ENCODE data around the gene TPCN1.

The TPCN1 gene

GRCh38 chr12:113196582-113196981 is 24.7 kb upstream of the TPCN1 start:
- CTCF ChIA-PET = interaction anchor here (0.6 to 2.3 kb wide), 8 partner anchors 9 to 276 kb away, joined by 3 to 8 read pairs (median 4); partner anchors contain the start of gene DDX54
- H3K9me3 ChIP-seq (ENCODE audit: control insufficient read depth, insufficient read depth, low read depth, low read length) = no peaks in the 10 kb centered on the region
- POLR2A ChIA-PET = no interaction called here
- TF ChIP-seq ZNF274 (IDR thresholded peaks at IDR 0.05; ENCODE audit: low read length) = no peak
- no peak for TF ChIP-seq ZNF274 (tag by site-specific recombination; IDR thresholded peaks at IDR 0.05; ENCODE audit: borderline replicate concordance)
- TF ChIP-seq ZNF626 (tag by site-specific recombination; IDR thresholded peaks at IDR 0.05) = no peak
- no peak for TF ChIP-seq ZFHX2 (tag by site-specific recombination; conservative IDR thresholded peaks at IDR 0.05)
- TF ChIP-seq ZNF324 (tag by site-specific recombination; IDR thresholded peaks at IDR 0.05) = no peak
- no peak for TF ChIP-seq ZNF157 (tag by site-specific recombination; IDR thresholded peaks at IDR 0.05)
- no peak for TF ChIP-seq ZNF580 (tag by site-specific recombination; IDR thresholded peaks at IDR 0.05)
- no peak for TF ChIP-seq ZNF138 (tag by site-specific recombination; IDR thresholded peaks at IDR 0.05; ENCODE audit: borderline replicate concordance)
- TF ChIP-seq ZNF610 (tag by site-specific recombination; IDR thresholded peaks at IDR 0.05; ENCODE audit: borderline replicate concordance) = no peak
- TF ChIP-seq BCL6B (tag by site-specific recombination; IDR thresholded peaks at IDR 0.05) = no peak
- no peak for TF ChIP-seq ZBTB11 (tag by site-specific recombination; conservative IDR thresholded peaks at IDR 0.05; ENCODE audit: low read depth)
- TF ChIP-seq ZBTB8A (tag by site-specific recombination; IDR thresholded peaks at IDR 0.05) = no peak
- no peak for TF ChIP-seq ZFP69B (tag by site-specific recombination; IDR thresholded peaks at IDR 0.05)
- no peak for TF ChIP-seq SALL2 (tag by site-specific recombination; IDR thresholded peaks at IDR 0.05; ENCODE audit: borderline replicate concordance)
- TF ChIP-seq ZNF155 (tag by site-specific recombination; IDR thresholded peaks at IDR 0.05) = no peak
- TF ChIP-seq GLI4 (tag by site-specific recombination; IDR thresholded peaks at IDR 0.05) = no peak
- H3K36me3 ChIP-seq (ENCODE audit: control insufficient read depth in 2 of 2, insufficient read depth in 1 of 2, low read length in 2 of 2) = peaks cover 0 to 13% of the 10 kb centered on the region in 2 experiments; a peak in 1 of 3 replicates
- H3K4me1 ChIP-seq (ENCODE audit: control insufficient read depth, insufficient read depth, low read length) = no peaks in the 10 kb centered on the region
- H3K27ac ChIP-seq (ENCODE audit: extremely low read depth, low read depth, low read length) = no peak overlapping the region
- H3K4me3 ChIP-seq (ENCODE audit: low read depth, low read length) = no peak overlapping the region

- ChIA-PET POLR2A (interaction anchor here (0.6 kb wide), 6 partner anchors 9 to 114 kb away, joined by 3 to 9 read pairs (median 6); no protein-coding TSS in a partner anchor), CTCF (interaction anchor here (0.6 to 2.3 kb wide), 13 partner anchors 9 to 276 kb away, joined by 3 to 8 read pairs (median 3); partner anchors contain the start of gene DDX54)
- Histone ChIP-seq H3K4me1 (ENCODE audit: control insufficient read depth, insufficient read depth, low read length) (no peaks in the 10 kb centered on the region), H3K27ac (ENCODE audit: extremely low read depth, low read depth, low read length) (no peak overlapping the region), H3K4me3 (ENCODE audit: low read depth, low read length) (no peak overlapping the region), H3K36me3 (ENCODE audit: control insufficient read depth in 2 of 2, insufficient read depth in 1 of 2, low read length in 2 of 2) (peaks cover 0 to 9% of the 10 kb centered on the region in 2 experiments; a peak in 1 of 3 replicates), H3K9me3 (ENCODE audit: control insufficient read depth, insufficient read depth, low read depth, low read length) (no peaks in the 10 kb centered on the region)
- TF ChIP-seq ZNF664 (tag by site-specific recombination; IDR thresholded peaks at IDR 0.05) (peak; percentile 63; the same call in 1 of the 2 replicates), CTCF (tag by site-specific recombination; IDR thresholded peaks at IDR 0.05) (peak; percentile 55), ZNF404 (tag by site-specific recombination; IDR thresholded peaks at IDR 0.05) (no peak), KLF16 (tag by site-specific recombination; IDR thresholded peaks at IDR 0.05) (0 out of 2 replicates have a peak, but pooled peaks have one; percentile 30), KLF8 (tag by site-specific recombination; IDR thresholded peaks at IDR 0.05) (0 out of 2 replicates have a peak, but pooled peaks have one; percentile 37), ZNF169 (tag by site-specific recombination; IDR thresholded peaks at IDR 0.05) (no peak), KLF7 (tag by site-specific recombination; IDR thresholded peaks at IDR 0.05; ENCODE audit: borderline replicate concordance) (no peak), ZNF362 (tag by site-specific recombination; IDR thresholded peaks at IDR 0.05) (peak; percentile 66), ZNF654 (tag by site-specific recombination; IDR thresholded peaks at IDR 0.05; ENCODE audit: low read depth) (peak; percentile 83)
Observed at GRCh38 chr12:113196990-113197389, 24.3 kb upstream of the TPCN1 start.

Data from HEK293 (cell line).